Measurements from ENCODE around the gene GOLGA5.

- TF ChIP-seq EZH2phosphoT487 (IDR thresholded peaks at IDR 0.05; ENCODE audit: low read depth, severe bottlenecking, unreplicated experiment), result no peak
- TF ChIP-seq CTCF (IDR thresholded peaks at IDR 0.05; ENCODE audit: poor library complexity), result no peak
- no peak for TF ChIP-seq EZH2 (IDR thresholded peaks at IDR 0.05; ENCODE audit: borderline replicate concordance)
These were observed 92.2 kb downstream of the GOLGA5 start for GRCh38 chr14:92886337-92886736.
